ENCODE data around the gene AHSG.
"Not testable (repeated sequence)": the region's sequence is repeated elsewhere in the genome, so short reads cannot be mapped to it uniquely, and the experiment has no call there.

AHSG gene

GRCh38 chr3:186580785-186581184 is 32.1 kb upstream of the AHSG start:
- TF ChIP-seq CTBP1 (IDR thresholded peaks at IDR 0.05; ENCODE audit: borderline replicate concordance): no peak
- TF ChIP-seq FOXA1 (IDR thresholded peaks at IDR 0.05): no peak
- no peak for TF ChIP-seq FOXM1 (IDR thresholded peaks at IDR 0.05; ENCODE audit: borderline replicate concordance)
- TF ChIP-seq BHLHE40 (IDR thresholded peaks at IDR 0.05; ENCODE audit: borderline replicate concordance): no peak
- no peak for TF ChIP-seq FOXK2 (IDR thresholded peaks at IDR 0.05)
- no peak for TF ChIP-seq ELF4 (IDR thresholded peaks at IDR 0.05)
- TF ChIP-seq L3MBTL2 (conservative IDR thresholded peaks at IDR 0.05): no peak
- TF ChIP-seq NFRKB (IDR thresholded peaks at IDR 0.05): no peak
- TF ChIP-seq SUZ12 (IDR thresholded peaks at IDR 0.05): no peak
- TF ChIP-seq SP1 (IDR thresholded peaks at IDR 0.05): no peak
- no peak for TF ChIP-seq ZNF384 (IDR thresholded peaks at IDR 0.05)
- TF ChIP-seq PKNOX1 (IDR thresholded peaks at IDR 0.05): no peak
- no peak for TF ChIP-seq TARDBP (IDR thresholded peaks at IDR 0.05)
- TF ChIP-seq ARNT (IDR thresholded peaks at IDR 0.05): no peak
- ChIA-PET CTCF (no interaction called here), POLR2A (no interaction called here)
- no peak for DNase-seq (ENCODE audit: extremely low spot score)

GRCh38 chr3:186582541-186582940 is 30.3 kb upstream of the AHSG start:
- no peak for DNase-seq (ENCODE audit: extremely low spot score)
- CTCF ChIA-PET: no interaction called here
- POLR2A ChIA-PET: no interaction called here
- TF ChIP-seq PKNOX1 (IDR thresholded peaks at IDR 0.05) (no peak), CTBP1 (IDR thresholded peaks at IDR 0.05; ENCODE audit: borderline replicate concordance) (no peak), ELF4 (IDR thresholded peaks at IDR 0.05) (no peak)

GRCh38 chr3:186583831-186584230 is 29.0 kb upstream of the AHSG start:
- CTCF ChIA-PET: no interaction called here
- DNase-seq (ENCODE audit: extremely low spot score): no peak
- POLR2A ChIA-PET: no interaction called here
- TF ChIP-seq BHLHE40 (IDR thresholded peaks at IDR 0.05; ENCODE audit: borderline replicate concordance) (no peak), SUZ12 (IDR thresholded peaks at IDR 0.05) (no peak), NFRKB (IDR thresholded peaks at IDR 0.05) (no peak), ARNT (IDR thresholded peaks at IDR 0.05) (no peak), ELF4 (IDR thresholded peaks at IDR 0.05) (no peak), TARDBP (IDR thresholded peaks at IDR 0.05) (no peak), HDGF (IDR thresholded peaks at IDR 0.05; ENCODE audit: borderline replicate concordance) (no peak), SP1 (IDR thresholded peaks at IDR 0.05) (no peak), PKNOX1 (IDR thresholded peaks at IDR 0.05) (no peak), ZNF384 (IDR thresholded peaks at IDR 0.05) (no peak), L3MBTL2 (conservative IDR thresholded peaks at IDR 0.05) (no peak), FOXK2 (IDR thresholded peaks at IDR 0.05) (no peak), FOXM1 (IDR thresholded peaks at IDR 0.05; ENCODE audit: borderline replicate concordance) (no peak)

- DNase-seq (ENCODE audit: extremely low spot score); POLR2A ChIA-PET; CTCF ChIA-PET: not testable (repeated sequence)
Observed at GRCh38 chr3:186586245-186586644, 26.6 kb upstream of the AHSG start.

GRCh38 chr3:186587183-186587582 is 25.7 kb upstream of the AHSG start:
- CTCF ChIA-PET: interaction anchor here (0.6 kb wide), 1 partner anchor 30 kb away, joined by 3 read pairs; no protein-coding TSS in a partner anchor
- POLR2A ChIA-PET: no interaction called here
- no peak for TF ChIP-seq FOXM1 (IDR thresholded peaks at IDR 0.05; ENCODE audit: borderline replicate concordance)
- TF ChIP-seq HDGF (IDR thresholded peaks at IDR 0.05; ENCODE audit: borderline replicate concordance): no peak
- no peak for TF ChIP-seq PKNOX1 (IDR thresholded peaks at IDR 0.05)
- no peak for DNase-seq (ENCODE audit: extremely low spot score)

- ChIA-PET CTCF (no interaction called here), POLR2A (interaction anchor here (1.4 kb wide), 1 partner anchor 18 kb away, joined by 3 read pairs; the partner anchor contains the start of gene DNAJB11)
- no peak for DNase-seq (ENCODE audit: extremely low spot score)
- no peak for TF ChIP-seq FOXK2 (IDR thresholded peaks at IDR 0.05)
Observed at GRCh38 chr3:186588632-186589031, 24.2 kb upstream of the AHSG start.

GRCh38 chr3:186589121-186589520 is 23.7 kb upstream of the AHSG start:
- ChIA-PET POLR2A (interaction anchor here (1.4 kb wide), 1 partner anchor 19 kb away, joined by 3 read pairs; the partner anchor contains the start of gene DNAJB11), CTCF (interaction anchor here (0.6 to 1.1 kb wide), 4 partner anchors 28 to 239 kb away, joined by 3 to 5 read pairs (median 4); no protein-coding TSS in a partner anchor)
- TF ChIP-seq SUZ12 (IDR thresholded peaks at IDR 0.05): no peak
- TF ChIP-seq ZNF384 (IDR thresholded peaks at IDR 0.05): peak; percentile 70
- no peak for DNase-seq (ENCODE audit: extremely low spot score)

All from HEK293T (cell line).